Measurements from ENCODE around the gene PLLP. TPM values are rescaled to one million over a fixed set of nuclear protein-coding genes. Genes with fewer than 3 reads are reported as not detected.

PLLP gene
- total and polyA plus RNA-seq, 9 of the 15 experiments (the other 6 are each of a cell fraction or from before 2014, with no cell fraction given) = 0.09 to 0.96 (median 0.27) TPM

- TF ChIP-seq IRF1 (CRISPR knock-in tag; IDR thresholded peaks at IDR 0.05; ENCODE audit: borderline replicate concordance) = 0 out of 2 replicates have a peak, but pooled peaks have one; percentile 54
- TF ChIP-seq ZNF239 (CRISPR knock-in tag; IDR thresholded peaks at IDR 0.05) = no peak
- TF ChIP-seq ZNF311 (CRISPR knock-in tag; IDR thresholded peaks at IDR 0.05) = no peak
- TF ChIP-seq PYGO2 (tag; IDR thresholded peaks at IDR 0.05) = no peak
- TF ChIP-seq SP2 (IDR thresholded peaks at IDR 0.05; ENCODE audit: extremely low read depth, low read depth, low read length, poor library complexity, severe bottlenecking) = no peak
- no peak for TF ChIP-seq E2F6 (IDR thresholded peaks at IDR 0.05; ENCODE audit: borderline replicate concordance in 1 of 2, extremely low read depth in 1 of 2, insufficient read depth in 1 of 2, insufficient read length in 1 of 2, low read depth in 1 of 2, low read length in 1 of 2, poor library complexity in 1 of 2, severe bottlenecking in 1 of 2)
- peak; percentile 55; the same call in 1 of the 2 replicates for TF ChIP-seq RNF2 (IDR thresholded peaks at IDR 0.05)
- TF ChIP-seq SMAD3 (CRISPR knock-in tag; conservative IDR thresholded peaks at IDR 0.05) = no peak
- no peak for TF ChIP-seq CTCFL (IDR thresholded peaks at IDR 0.05; ENCODE audit: borderline replicate concordance, insufficient read depth, low read depth, low read length, poor library complexity, severe bottlenecking)
- TF ChIP-seq STAG1 (CRISPR knock-in tag; IDR thresholded peaks at IDR 0.05; ENCODE audit: borderline replicate concordance) = no peak
- no peak for TF ChIP-seq ZNF41 (CRISPR knock-in tag; conservative IDR thresholded peaks at IDR 0.05)
- TF ChIP-seq ATF3 (IDR thresholded peaks at IDR 0.05) = no peak
- TF ChIP-seq ATF3 (CRISPR knock-in tag; conservative IDR thresholded peaks at IDR 0.05) = peak; percentile 73
- TF ChIP-seq ZNF512 (tag; IDR thresholded peaks at IDR 0.05) = no peak
- TF ChIP-seq ZNF764 (CRISPR knock-in tag; IDR thresholded peaks at IDR 0.05; ENCODE audit: low read depth) = peak; percentile 91
- TF ChIP-seq MCM2 (IDR thresholded peaks at IDR 0.05; ENCODE audit: low read depth) = no peak
- no peak for TF ChIP-seq HIVEP1 (CRISPR knock-in tag; IDR thresholded peaks at IDR 0.05)
- TF ChIP-seq U2AF2 (optimal IDR thresholded peaks at IDR 0.05; ENCODE audit: low read depth, low read length) = no peak
- TF ChIP-seq MAFF (IDR thresholded peaks at IDR 0.05; ENCODE audit: low read length) = no peak
- no peak for TF ChIP-seq TCF3 (CRISPR knock-in tag; IDR thresholded peaks at IDR 0.05)
These were observed 15.4 kb upstream of the PLLP start (continued) for GRCh38 chr16:57299719-57300386.

Measured in K562 (cell line).